Psoas muscle (tissue), 8 donors: ENCODE measurements around the gene COL15A1. TPM values are rescaled to one million over a fixed set of nuclear protein-coding genes. Genes with fewer than 3 reads are reported as not detected.

Source experiments
- ATAC-seq, 4 donors: fragments of 200-7000 bp; cut with Tn5 transposase; one replicate each; pipeline ENCODE4 v1.9.1; 2020; ENCODE audit warnings: moderate library complexity in 3 of 4, mild to moderate bottlenecking in 2 of 4
- DNase-seq, 2 donors: peaks; one replicate each; pipeline ENCODE4 v3.0.0-alpha.2; 2020
- H3K27ac ChIP-seq: fragments of 200-600 bp; one replicate; pipeline ENCODE4 v1.8.0; 2022
- H3K27me3 ChIP-seq, 3 donors: fragments of 200-600 bp in 1 of 3; one replicate each; pipeline versions ENCODE4 v1.6.1 to v1.8.0; 2013 to 2022; ENCODE audit warnings: low read length in 2 of 3, mild to moderate bottlenecking in 2 of 3, moderate library complexity in 1 of 3; ENCODE audit not compliant: insufficient read depth in 3 of 3
- H3K36me3 ChIP-seq, 2 donors: fragments of 200-600 bp in 1 of 2; one replicate each; pipeline versions ENCODE4 v1.6.1 to v1.8.0; 2013 to 2022; ENCODE audit warnings: low read depth in 1 of 2, mild to moderate bottlenecking in 1 of 2, moderate library complexity in 1 of 2; ENCODE audit not compliant: insufficient read depth in 1 of 2
- H3K4me1 ChIP-seq: fragments of 200-600 bp; one replicate; pipeline ENCODE4 v1.8.0; 2022
- H3K4me3 ChIP-seq: fragments of 200-600 bp; one replicate; pipeline ENCODE4 v1.8.0; 2022; ENCODE audit warnings: mild to moderate bottlenecking
- H3K9me3 ChIP-seq: fragments of 200-600 bp; one replicate; pipeline ENCODE4 v1.8.0; 2022
- WGBS, 3 donors: extraction: QIAGEN DNeasy Blood & Tissue Kit; methylation state at CpG; one replicate each; pipeline versions ENCODE4 v1.1.6 to v1.1.7; 2013; 5-methylcytosine and 5-hydroxymethylcytosine counted together
- intact Hi-C, 2 donors: fragments of 100-400 bp; cut with DNase I; formaldehyde crosslinking; loops; one replicate each; pipeline versions ENCODE4 v1.11.0 to v1.14.2; 2022
- polyA plus RNA-seq, 3 donors: library from polyadenylated mRNA; stranded (reverse); fragments of 200-250 nt; gene quantifications; one replicate each; pipeline ENCODE4 v1.2.3, GENCODE V29; 2013
- total RNA-seq, 4 donors: library from RNA; stranded (reverse); fragmentation: NEBNext Ultra II Directional in 2 of 4; extraction: Animal tissue kit (Norgen Biotek cat#: 25700) in 2 of 4; gene quantifications; one replicate each; pipeline versions ENCODE4 v1.2.1 to v1.2.4, GENCODE V29; 2021 to 2023
- TF ChIP-seq, protein P1 (sequence below): fragments of 200-600 bp; IDR thresholded peaks from one replicate; pipeline ENCODE4 v1.8.0; 2022; ENCODE audit warnings: antibody characterized with exemption
- donor health status: healthy with polysubstance abuse.
- donor health status: DM: no; HTN: no; CAD: no; lungs with moderate emphysema.
- donor health status: Bipolar disorder and iron deficiency.
- donor health status: healthy.
- donor health status: DM: yes; HTN: yes; CAD: no.
- donor health status: DM: no; HTN: no; CAD: no.
- donor health status: DM: no; HTN: no; CAD: no.
- donor health status: DM: yes; HTN: yes; CAD: no.

Gene COL15A1
- total and polyA plus RNA-seq, 7 donors = 2.9 to 34.7 (median 7.5) TPM

DNA sequence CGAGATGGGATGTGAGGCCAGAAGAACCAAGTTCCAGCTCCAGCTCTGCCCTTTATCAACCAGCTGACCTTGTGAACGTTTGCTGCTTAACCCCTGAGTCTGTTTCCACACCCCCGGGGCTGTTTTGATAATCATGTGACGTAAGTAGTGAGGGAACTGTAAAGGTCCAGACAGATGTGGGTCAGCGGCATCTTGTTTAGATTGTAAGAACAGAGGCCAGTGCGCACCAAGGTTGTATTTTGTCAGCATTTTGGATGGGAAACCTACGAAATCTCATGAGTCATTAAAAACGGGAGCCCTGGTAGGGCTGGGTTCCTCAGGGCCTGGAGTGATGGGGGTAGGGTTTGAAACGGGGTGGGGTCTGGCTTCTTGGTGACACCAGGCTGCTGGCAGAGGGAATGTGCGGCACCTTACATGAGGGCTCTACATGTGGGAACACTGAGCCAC is 13.8 kb upstream of the COL15A1 start:
- TF ChIP-seq, protein P1, sequence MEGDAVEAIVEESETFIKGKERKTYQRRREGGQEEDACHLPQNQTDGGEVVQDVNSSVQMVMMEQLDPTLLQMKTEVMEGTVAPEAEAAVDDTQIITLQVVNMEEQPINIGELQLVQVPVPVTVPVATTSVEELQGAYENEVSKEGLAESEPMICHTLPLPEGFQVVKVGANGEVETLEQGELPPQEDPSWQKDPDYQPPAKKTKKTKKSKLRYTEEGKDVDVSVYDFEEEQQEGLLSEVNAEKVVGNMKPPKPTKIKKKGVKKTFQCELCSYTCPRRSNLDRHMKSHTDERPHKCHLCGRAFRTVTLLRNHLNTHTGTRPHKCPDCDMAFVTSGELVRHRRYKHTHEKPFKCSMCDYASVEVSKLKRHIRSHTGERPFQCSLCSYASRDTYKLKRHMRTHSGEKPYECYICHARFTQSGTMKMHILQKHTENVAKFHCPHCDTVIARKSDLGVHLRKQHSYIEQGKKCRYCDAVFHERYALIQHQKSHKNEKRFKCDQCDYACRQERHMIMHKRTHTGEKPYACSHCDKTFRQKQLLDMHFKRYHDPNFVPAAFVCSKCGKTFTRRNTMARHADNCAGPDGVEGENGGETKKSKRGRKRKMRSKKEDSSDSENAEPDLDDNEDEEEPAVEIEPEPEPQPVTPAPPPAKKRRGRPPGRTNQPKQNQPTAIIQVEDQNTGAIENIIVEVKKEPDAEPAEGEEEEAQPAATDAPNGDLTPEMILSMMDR = no peak
- Histone ChIP-seq H3K27me3 (no peaks in the 10 kb centered on the region), H3K4me1 (no peaks in the 10 kb centered on the region), H3K36me3 (no peaks in the 10 kb centered on the region), H3K27ac (no peak overlapping the region), H3K4me3 (no peak overlapping the region), H3K9me3 (no peaks in the 10 kb centered on the region)
- WGBS, 3 donors = 83 to 86% (median 84%) methylated on average over 10 of the region's 10 CpGs
- intact Hi-C loops = no loop called here
- ATAC-seq (no peak), DNase-seq (no peak)

DNA sequence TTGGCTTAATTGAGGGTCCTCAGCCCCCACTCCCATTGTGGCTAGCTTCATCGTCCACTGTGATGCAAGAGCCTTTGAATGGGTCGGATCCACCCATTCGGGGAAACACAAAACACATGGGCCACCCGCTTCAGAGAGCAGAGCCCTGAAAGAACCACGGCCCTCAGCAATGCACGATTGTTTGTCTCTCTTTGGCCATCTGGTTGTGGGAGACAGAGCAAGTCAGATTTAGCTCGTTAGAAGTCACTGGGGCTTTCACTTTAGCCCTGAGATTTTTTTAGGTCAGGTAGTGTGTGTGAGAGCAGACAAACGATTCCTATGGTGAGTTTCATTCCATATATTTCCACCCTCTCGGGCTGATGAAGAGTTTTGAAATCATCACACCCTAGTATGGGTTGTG is 12.9 kb upstream of the COL15A1 start:
- DNase-seq (no peak), ATAC-seq (no peak)
- WGBS, 3 donors = 94 to 95% (median 94%) methylated on average over 9 of the region's 9 CpGs
- no peaks in the 10 kb centered on the region for H3K36me3 ChIP-seq
- no peaks in the 10 kb centered on the region for H3K4me1 ChIP-seq
- no peaks in the 10 kb centered on the region for H3K27me3 ChIP-seq
- TF ChIP-seq, protein P1 = no peak
- H3K27ac ChIP-seq = no peak overlapping the region
- intact Hi-C loops = no loop called here
- H3K9me3 ChIP-seq = no peaks in the 10 kb centered on the region
- no peak overlapping the region for H3K4me3 ChIP-seq

DNA sequence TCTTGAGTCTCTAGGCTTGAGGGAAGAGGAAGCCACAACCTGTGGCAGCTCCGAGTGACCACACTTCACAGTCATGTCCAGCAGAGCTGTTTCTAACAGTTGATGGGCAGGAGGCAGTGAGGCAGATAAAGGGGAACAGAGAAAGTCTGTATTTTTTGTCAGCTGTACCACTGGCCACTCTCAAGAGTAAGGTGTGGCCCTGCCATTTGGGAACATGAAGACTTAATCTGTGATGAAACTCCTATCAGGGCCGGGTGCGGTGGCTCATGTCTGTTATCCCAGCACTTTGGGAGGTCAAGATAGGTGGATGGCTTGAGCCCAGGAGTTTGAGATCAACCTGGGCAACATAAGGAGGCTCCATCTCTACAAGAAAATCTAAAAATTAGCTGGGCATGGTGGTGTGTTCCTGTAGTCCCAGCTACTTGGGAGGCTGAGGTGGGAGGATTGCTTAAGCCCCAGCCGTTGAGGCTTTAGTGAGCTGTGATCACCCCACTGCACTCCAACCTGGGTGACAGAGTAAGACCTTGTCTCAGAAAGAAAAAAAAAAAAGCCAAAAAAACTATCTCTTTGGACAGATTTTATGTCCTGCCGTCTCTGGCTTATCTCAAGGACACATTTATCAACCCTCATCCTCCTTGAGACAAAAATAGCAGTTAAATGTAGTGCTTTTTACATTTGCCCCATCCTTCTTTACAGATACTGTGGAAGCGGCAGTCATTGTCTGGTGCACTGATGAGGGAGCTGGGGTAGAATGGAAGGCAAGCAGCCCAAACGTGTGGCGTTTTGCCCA is 11.9 kb upstream of the COL15A1 start:
- 70 to 82% (median 79%) methylated on average over 8 of the region's 8 CpGs for WGBS, 3 donors
- Histone ChIP-seq H3K4me1 (no peaks in the 10 kb centered on the region), H3K27me3 (peaks cover 0 to 8% (median 0%) of the 10 kb centered on the region in 3 donors), H3K27ac (no peak overlapping the region), H3K9me3 (no peaks in the 10 kb centered on the region), H3K4me3 (no peak overlapping the region), H3K36me3 (no peaks in the 10 kb centered on the region)
- intact Hi-C loops = no loop called here
- DNase-seq = no peak
- ATAC-seq = no peak
- TF ChIP-seq, protein P1 = no peak

DNA sequence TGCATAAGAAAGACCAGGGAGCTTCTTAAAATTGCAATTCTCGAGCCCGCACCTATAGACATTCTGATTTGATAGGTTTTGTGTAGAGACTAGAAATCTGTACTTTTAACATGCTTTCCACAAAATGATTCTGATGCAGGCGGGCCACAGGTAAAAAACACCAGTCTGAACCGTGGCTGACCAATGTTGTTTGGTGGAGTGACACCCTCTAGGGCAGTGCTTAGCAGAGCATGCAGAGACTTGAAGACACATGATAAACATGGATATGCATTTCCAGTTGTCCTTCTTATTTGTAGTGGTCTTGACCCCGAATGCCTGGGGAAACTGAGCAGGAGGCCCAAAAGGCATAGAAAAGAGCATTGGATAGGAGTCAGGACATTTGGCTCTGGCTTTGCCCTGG is 10.5 kb upstream of the COL15A1 start:
- 92 to 95% (median 93%) methylated on average over 5 of the region's 5 CpGs for WGBS, 3 donors
- intact Hi-C loops = no loop called here
- no peak for DNase-seq
- H3K9me3 ChIP-seq = no peaks in the 10 kb centered on the region
- H3K4me1 ChIP-seq = no peaks in the 10 kb centered on the region
- no peak for ATAC-seq
- H3K27me3 ChIP-seq = peaks cover 0 to 16% (median 0%) of the 10 kb centered on the region in 3 donors
- H3K36me3 ChIP-seq = no peaks in the 10 kb centered on the region
- H3K4me3 ChIP-seq = no peak overlapping the region
- TF ChIP-seq, protein P1 = no peak
- H3K27ac ChIP-seq = no peak overlapping the region
